GM23338 (cell line): ENCODE results near the gene DDX59.

Source experiments
- CREB1 ChIP-seq: fragments of 250-450 bp; sonication (Bioruptor Pico); IDR thresholded peaks from 2 replicates; pipeline ENCODE4 v1.5.0; 2020; ENCODE audit warnings: low read depth, mild to moderate bottlenecking, moderate library complexity
- CTCF ChIP-seq, 2 experiments: fragments of 200-600 bp in 1 of 2; sonication (generic) in 1 of 2; conservative IDR thresholded peaks; 2 replicates each; pipeline versions ENCODE4 v1.5.1 to v1.6.1; 2016 to 2017; ENCODE audit warnings: antibody characterized with exemption in 2 of 2, low read depth in 2 of 2, mild to moderate bottlenecking in 2 of 2, moderate library complexity in 1 of 2
- ETS1 ChIP-seq: IDR thresholded peaks from 2 replicates; pipeline ENCODE4 v1.6.1; 2016; ENCODE audit warnings: antibody characterized with exemption
- EZH2 ChIP-seq: fragments of 200-600 bp; sonication (generic); IDR thresholded peaks from one replicate; pipeline ENCODE4 v1.8.0; 2017; ENCODE audit warnings: antibody characterized with exemption, mild to moderate bottlenecking, low read depth; ENCODE audit not compliant: unreplicated experiment
- EZH2phosphoT487 ChIP-seq: fragments of 200-600 bp; sonication (generic); IDR thresholded peaks from one replicate; pipeline ENCODE4 v1.8.1; 2018; ENCODE audit warnings: antibody characterized with exemption; ENCODE audit not compliant: unreplicated experiment
- JUNB ChIP-seq: IDR thresholded peaks from one replicate; pipeline ENCODE4 v1.6.1; 2016; ENCODE audit warnings: antibody characterized with exemption; ENCODE audit not compliant: unreplicated experiment
- NANOG ChIP-seq: IDR thresholded peaks from 2 replicates; pipeline ENCODE4 v1.6.1; 2016; ENCODE audit warnings: antibody characterized with exemption, borderline replicate concordance
- POLR2AphosphoS5 ChIP-seq: IDR thresholded peaks from 2 replicates; pipeline ENCODE4 v1.6.1; 2016; ENCODE audit warnings: antibody characterized with exemption, low read depth
- TF ChIP-seq, protein P1 (sequence below): IDR thresholded peaks from one replicate; pipeline ENCODE4 v1.6.1; 2018; ENCODE audit warnings: antibody characterized with exemption; ENCODE audit not compliant: unreplicated experiment

- TF ChIP-seq POLR2AphosphoS5 (no peak), CTCF (conservative IDR thresholded peaks at IDR 0.05; ENCODE audit: low read depth in 2 of 2) (no peak), EZH2phosphoT487 (no peak), ETS1 (no peak), CREB1 (CRISPR knock-in tag) (no peak), EZH2 (no peak), NANOG (no peak), JUNB (no peak)
- TF ChIP-seq, protein P1, sequence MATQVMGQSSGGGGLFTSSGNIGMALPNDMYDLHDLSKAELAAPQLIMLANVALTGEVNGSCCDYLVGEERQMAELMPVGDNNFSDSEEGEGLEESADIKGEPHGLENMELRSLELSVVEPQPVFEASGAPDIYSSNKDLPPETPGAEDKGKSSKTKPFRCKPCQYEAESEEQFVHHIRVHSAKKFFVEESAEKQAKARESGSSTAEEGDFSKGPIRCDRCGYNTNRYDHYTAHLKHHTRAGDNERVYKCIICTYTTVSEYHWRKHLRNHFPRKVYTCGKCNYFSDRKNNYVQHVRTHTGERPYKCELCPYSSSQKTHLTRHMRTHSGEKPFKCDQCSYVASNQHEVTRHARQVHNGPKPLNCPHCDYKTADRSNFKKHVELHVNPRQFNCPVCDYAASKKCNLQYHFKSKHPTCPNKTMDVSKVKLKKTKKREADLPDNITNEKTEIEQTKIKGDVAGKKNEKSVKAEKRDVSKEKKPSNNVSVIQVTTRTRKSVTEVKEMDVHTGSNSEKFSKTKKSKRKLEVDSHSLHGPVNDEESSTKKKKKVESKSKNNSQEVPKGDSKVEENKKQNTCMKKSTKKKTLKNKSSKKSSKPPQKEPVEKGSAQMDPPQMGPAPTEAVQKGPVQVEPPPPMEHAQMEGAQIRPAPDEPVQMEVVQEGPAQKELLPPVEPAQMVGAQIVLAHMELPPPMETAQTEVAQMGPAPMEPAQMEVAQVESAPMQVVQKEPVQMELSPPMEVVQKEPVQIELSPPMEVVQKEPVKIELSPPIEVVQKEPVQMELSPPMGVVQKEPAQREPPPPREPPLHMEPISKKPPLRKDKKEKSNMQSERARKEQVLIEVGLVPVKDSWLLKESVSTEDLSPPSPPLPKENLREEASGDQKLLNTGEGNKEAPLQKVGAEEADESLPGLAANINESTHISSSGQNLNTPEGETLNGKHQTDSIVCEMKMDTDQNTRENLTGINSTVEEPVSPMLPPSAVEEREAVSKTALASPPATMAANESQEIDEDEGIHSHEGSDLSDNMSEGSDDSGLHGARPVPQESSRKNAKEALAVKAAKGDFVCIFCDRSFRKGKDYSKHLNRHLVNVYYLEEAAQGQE = no peak
These were observed 30.2 kb upstream of the DDX59 start for GRCh38 chr1:200699871-200700270.
